ENCODE measurements around the gene RBM48.
A peak's percentile ranks its signal among the peaks of the same experiment; 100 is the strongest.
"Not testable (repeated sequence)": the region's sequence is repeated elsewhere in the genome, so short reads cannot be mapped to it uniquely, and the experiment has no call there.

The RBM48 gene

GRCh38 chr7:92528188-92528957 lies at the start of gene RBM48, which contains the start of gene PEX1:
RBM48 (plus strand) TSS chr7:92528795; CDS start chr7:92528814, 19 bp downstream.
PEX1 (minus strand) TSS chr7:92528520; CDS start chr7:92528435, 85 bp downstream.
- H3K4me3 ChIP-seq (ENCODE audit: low read length) = peak within 1 kb of the TSS; percentile 100

GRCh38 chr7:92479146-92479545 lies 49.4 kb upstream of the RBM48 start:
- DNase-seq (ENCODE audit: low read depth) = not testable (repeated sequence)

More at GRCh38 chr7:92528188-92528957, at the start of gene RBM48, which contains the start of gene PEX1:
- peak; percentile 100 for DNase-seq (ENCODE audit: low read depth)
- TF ChIP-seq CTCF (IDR thresholded peaks at IDR 0.05; ENCODE audit: insufficient read depth, low read depth, low read length, missing control alignments) = peak; percentile 38

GRCh38 chr7:92483624-92484023 lies 45.0 kb upstream of the RBM48 start:
- H3K4me3 ChIP-seq (ENCODE audit: low read length); DNase-seq (ENCODE audit: low read depth): not testable (repeated sequence)

More at GRCh38 chr7:92479146-92479545, 49.4 kb upstream of the RBM48 start:
- H3K4me3 ChIP-seq (ENCODE audit: low read length) = not testable (repeated sequence)

GRCh38 chr7:92484226-92484625 lies 44.4 kb upstream of the RBM48 start:
- H3K4me3 ChIP-seq (ENCODE audit: low read length); DNase-seq (ENCODE audit: low read depth): not testable (repeated sequence)

GRCh38 chr7:92485267-92485892 lies 43.2 kb upstream of the RBM48 start:
- no peak for DNase-seq (ENCODE audit: low read depth)
- no peak for TF ChIP-seq CTCF (IDR thresholded peaks at IDR 0.05; ENCODE audit: insufficient read depth, low read depth, low read length, missing control alignments)
- no peak overlapping the region for H3K4me3 ChIP-seq (ENCODE audit: low read length)

- no peak overlapping the region for H3K4me3 ChIP-seq (ENCODE audit: low read length)
- TF ChIP-seq CTCF (IDR thresholded peaks at IDR 0.05; ENCODE audit: insufficient read depth, low read depth, low read length, missing control alignments) = no peak
- no peak for DNase-seq (ENCODE audit: low read depth)
Observed at GRCh38 chr7:92485974-92486373, 42.6 kb upstream of the RBM48 start.

GRCh38 chr7:92487804-92488203 lies 40.8 kb upstream of the RBM48 start:
- no peak overlapping the region for H3K4me3 ChIP-seq (ENCODE audit: low read length)
- no peak for TF ChIP-seq CTCF (IDR thresholded peaks at IDR 0.05; ENCODE audit: insufficient read depth, low read depth, low read length, missing control alignments)
- no peak for DNase-seq (ENCODE audit: low read depth)

GRCh38 chr7:92489634-92490033 lies 39.0 kb upstream of the RBM48 start:
- TF ChIP-seq CTCF (IDR thresholded peaks at IDR 0.05; ENCODE audit: insufficient read depth, low read depth, low read length, missing control alignments) = no peak
- no peak for DNase-seq (ENCODE audit: low read depth)
- no peak overlapping the region for H3K4me3 ChIP-seq (ENCODE audit: low read length)
